ENCODE data around the gene C1RL.
"Not testable (repeated sequence)": the region's sequence is repeated elsewhere in the genome, so short reads cannot be mapped to it uniquely, and the experiment has no call there.

The C1RL gene

DNA sequence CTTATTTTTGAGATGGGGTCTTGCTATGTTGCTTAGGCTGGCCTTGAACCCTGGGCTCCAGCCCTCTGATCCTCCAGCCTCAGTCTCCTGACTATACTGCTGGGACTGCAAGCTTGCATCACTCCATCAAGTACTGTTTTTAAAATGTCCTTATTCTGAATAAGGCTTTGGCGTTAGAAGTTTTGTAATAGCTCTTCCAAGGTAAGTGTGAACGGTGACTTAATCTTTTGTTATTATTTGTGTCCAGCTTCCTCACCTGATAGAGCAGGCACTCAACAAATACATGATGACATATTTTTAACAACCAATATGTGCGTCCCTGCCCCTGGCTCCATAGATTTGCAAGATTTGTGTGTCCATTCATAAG is 1.4 kb downstream of the C1RL start:
- Histone ChIP-seq H3K27me3 (0 out of 2 replicates have a peak, but pooled peaks cover 3% of the 10 kb centered on the region), H3K36me3 (no peaks in the 10 kb centered on the region), H3K4me1 (no peaks in the 10 kb centered on the region), H3K9me3 (no peaks in the 10 kb centered on the region), H3K4me3 (ENCODE audit: low read depth, low read length) (no peak overlapping the region)
- TF ChIP-seq, protein P1, sequence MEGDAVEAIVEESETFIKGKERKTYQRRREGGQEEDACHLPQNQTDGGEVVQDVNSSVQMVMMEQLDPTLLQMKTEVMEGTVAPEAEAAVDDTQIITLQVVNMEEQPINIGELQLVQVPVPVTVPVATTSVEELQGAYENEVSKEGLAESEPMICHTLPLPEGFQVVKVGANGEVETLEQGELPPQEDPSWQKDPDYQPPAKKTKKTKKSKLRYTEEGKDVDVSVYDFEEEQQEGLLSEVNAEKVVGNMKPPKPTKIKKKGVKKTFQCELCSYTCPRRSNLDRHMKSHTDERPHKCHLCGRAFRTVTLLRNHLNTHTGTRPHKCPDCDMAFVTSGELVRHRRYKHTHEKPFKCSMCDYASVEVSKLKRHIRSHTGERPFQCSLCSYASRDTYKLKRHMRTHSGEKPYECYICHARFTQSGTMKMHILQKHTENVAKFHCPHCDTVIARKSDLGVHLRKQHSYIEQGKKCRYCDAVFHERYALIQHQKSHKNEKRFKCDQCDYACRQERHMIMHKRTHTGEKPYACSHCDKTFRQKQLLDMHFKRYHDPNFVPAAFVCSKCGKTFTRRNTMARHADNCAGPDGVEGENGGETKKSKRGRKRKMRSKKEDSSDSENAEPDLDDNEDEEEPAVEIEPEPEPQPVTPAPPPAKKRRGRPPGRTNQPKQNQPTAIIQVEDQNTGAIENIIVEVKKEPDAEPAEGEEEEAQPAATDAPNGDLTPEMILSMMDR (IDR thresholded peaks at IDR 0.05; ENCODE audit: low read depth, low read length) = no peak
- DNase-seq = no peak

DNA sequence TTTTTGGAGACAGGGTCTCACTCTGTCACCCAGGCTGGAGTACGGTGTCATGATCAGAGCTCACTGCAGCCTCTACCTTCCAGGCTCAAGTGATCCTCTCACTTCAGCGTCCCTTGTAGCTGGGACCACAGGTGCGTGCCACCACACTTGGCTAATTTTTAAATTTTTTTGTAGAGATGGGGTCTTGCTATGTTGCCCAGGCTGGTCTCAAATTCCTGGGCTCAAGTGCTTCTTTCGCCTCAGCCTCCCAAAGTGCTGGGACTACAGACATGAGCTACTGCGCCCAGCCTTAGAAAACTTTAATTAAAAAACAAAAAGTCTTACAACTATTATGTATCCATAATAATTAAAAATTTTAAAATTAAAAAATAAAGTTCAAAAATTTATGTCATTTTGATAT is 1.8 kb downstream of the C1RL start:
- not testable (repeated sequence) for H3K4me3 ChIP-seq (ENCODE audit: low read depth, low read length); H3K9me3 ChIP-seq; DNase-seq; H3K4me1 ChIP-seq; H3K27me3 ChIP-seq; H3K36me3 ChIP-seq

GRCh38 chr12:7106082-7106481 is 2.9 kb downstream of the C1RL start:
- no peaks in the 10 kb centered on the region for H3K9me3 ChIP-seq
- TF ChIP-seq, protein P1 (IDR thresholded peaks at IDR 0.05; ENCODE audit: low read depth, low read length) = no peak
- 0 out of 2 replicates have a peak, but pooled peaks cover 4% of the 10 kb centered on the region for H3K27me3 ChIP-seq
- no peak overlapping the region for H3K4me3 ChIP-seq (ENCODE audit: low read depth, low read length)
- no peak for DNase-seq
- no peaks in the 10 kb centered on the region for H3K4me1 ChIP-seq
- H3K36me3 ChIP-seq = no peaks in the 10 kb centered on the region

- TF ChIP-seq, protein P1 (IDR thresholded peaks at IDR 0.05; ENCODE audit: low read depth, low read length) = no peak
- DNase-seq = no peak
- H3K27me3 ChIP-seq = peaks cover 17% of the 10 kb centered on the region
- H3K36me3 ChIP-seq = no peaks in the 10 kb centered on the region
- H3K4me3 ChIP-seq (ENCODE audit: low read depth, low read length) = no peak overlapping the region
- no peaks in the 10 kb centered on the region for H3K9me3 ChIP-seq
- H3K4me1 ChIP-seq = no peaks in the 10 kb centered on the region
Observed at GRCh38 chr12:7103837-7104584, 5.0 kb downstream of the C1RL start.

DNA sequence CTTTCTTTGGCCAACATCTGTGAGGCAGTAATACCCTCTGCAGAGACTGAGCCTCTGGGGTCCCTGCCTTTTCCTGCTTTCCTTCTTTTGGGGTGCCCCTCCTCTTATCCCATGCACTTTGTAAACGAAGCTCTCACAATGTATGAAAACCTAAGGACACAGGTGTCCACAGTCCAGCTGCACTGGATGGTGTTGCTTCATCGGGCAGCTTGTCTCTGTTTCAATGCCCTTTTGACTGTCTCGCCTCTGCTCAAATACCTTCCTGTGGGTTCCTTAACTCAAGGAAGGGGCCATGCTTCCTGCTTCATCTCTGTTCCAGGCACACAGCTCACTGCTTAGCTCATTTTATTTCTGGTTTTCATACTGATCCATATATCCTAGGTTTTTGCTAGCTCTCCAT is 6.4 kb downstream of the C1RL start:
- DNase-seq = no peak
- TF ChIP-seq, protein P1 (IDR thresholded peaks at IDR 0.05; ENCODE audit: low read depth, low read length) = no peak
- Histone ChIP-seq H3K36me3 (no peaks in the 10 kb centered on the region), H3K4me3 (ENCODE audit: low read depth, low read length) (no peak overlapping the region), H3K27me3 (peaks cover 22% of the 10 kb centered on the region), H3K9me3 (no peaks in the 10 kb centered on the region), H3K4me1 (no peaks in the 10 kb centered on the region)

DNA sequence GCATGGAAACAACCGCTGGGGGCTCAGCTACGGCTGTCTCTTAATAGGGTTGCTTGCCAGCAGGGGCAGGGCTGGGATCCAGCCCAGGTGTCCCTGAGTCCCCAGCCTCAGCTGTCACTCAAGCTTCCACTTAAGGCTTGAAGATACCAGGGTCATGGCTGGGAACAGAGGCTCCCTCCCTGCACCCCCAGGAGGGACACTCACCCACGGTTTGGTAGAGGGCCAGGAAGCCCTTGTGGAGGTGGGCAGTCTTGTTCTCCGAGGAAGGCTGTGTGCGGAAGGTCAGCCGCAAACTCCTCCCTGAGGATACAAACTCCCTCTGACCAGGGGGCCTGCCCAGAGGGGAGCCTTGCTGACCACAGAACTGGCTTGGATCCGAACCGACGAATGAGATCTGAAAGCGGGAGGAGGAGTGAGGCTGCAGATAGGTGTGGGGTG is 7.3 kb downstream of the C1RL start:
- no peak for DNase-seq
- Histone ChIP-seq H3K36me3 (no peaks in the 10 kb centered on the region), H3K4me3 (ENCODE audit: low read depth, low read length) (no peak overlapping the region), H3K27me3 (peaks cover 31% of the 10 kb centered on the region), H3K9me3 (no peaks in the 10 kb centered on the region), H3K4me1 (no peaks in the 10 kb centered on the region)
- TF ChIP-seq, protein P1 (IDR thresholded peaks at IDR 0.05; ENCODE audit: low read depth, low read length) = no peak
